Right lobe of liver (tissue), 6 donors: Measurements from ENCODE around the gene TTC39C. TPM values are rescaled to one million over a fixed set of nuclear protein-coding genes. Genes with fewer than 3 reads are reported as not detected.

ENCODE experiments used
- ATAC-seq, 4 donors: fragments of 200-7000 bp; cut with Tn5 transposase; one replicate each; pipeline ENCODE4 v1.9.1; 2020; ENCODE audit warnings: mild to moderate bottlenecking in 4 of 4, moderate library complexity in 4 of 4
- DNase-seq, 3 donors: peaks; one replicate each; pipeline ENCODE4 v3.0.0-alpha.2; 2020
- H3K27ac ChIP-seq, 3 donors: fragments of 200-600 bp; one replicate each; pipeline ENCODE4 v1.8.0; 2022
- H3K27me3 ChIP-seq, 2 donors: fragments of 200-600 bp; one replicate each; pipeline ENCODE4 v1.8.0; 2022
- H3K36me3 ChIP-seq, 4 donors: fragments of 200-600 bp; sonication (generic) in 1 of 4; one replicate each; pipeline versions ENCODE4 v1.5.1 to v1.8.0; 2017 to 2022; ENCODE audit warnings: control low read depth in 1 of 4
- H3K4me1 ChIP-seq, 4 donors: fragments of 200-600 bp; sonication (generic) in 1 of 4; one replicate each; pipeline versions ENCODE4 v1.5.1 to v1.8.0; 2017 to 2022; ENCODE audit warnings: control low read depth in 1 of 4
- H3K4me3 ChIP-seq, 3 donors: fragments of 200-600 bp; one replicate each; pipeline ENCODE4 v1.8.0; 2022
- H3K9me3 ChIP-seq, 4 donors: fragments of 200-600 bp; sonication (generic) in 1 of 4; one replicate each; pipeline versions ENCODE4 v1.5.1 to v1.8.0; 2017 to 2022; ENCODE audit warnings: control low read depth in 1 of 4
- CTCF ChIP-seq, 4 donors: fragments of 200-600 bp in 3 of 4; fragments of 450-650 bp in 1 of 4; IDR thresholded peaks; one replicate each; pipeline versions ENCODE4 v1.5.1 to v1.8.0; 2016 to 2022; ENCODE audit warnings: antibody characterized with exemption in 4 of 4, mild to moderate bottlenecking in 2 of 4
- POLR2A ChIP-seq: fragments of 450-650 bp; IDR thresholded peaks from one replicate; pipeline ENCODE4 v1.6.1; 2017; ENCODE audit warnings: antibody characterized with exemption, mild to moderate bottlenecking
- WGBS: methylation state at CpG from one replicate; pipeline ENCODE4 v1.1.6; 2018; ENCODE audit warnings: low coverage, low lambda C conversion rate; ENCODE audit not compliant: insufficient coverage; ENCODE audit errors: missing lambda C conversion rate; 5-methylcytosine and 5-hydroxymethylcytosine counted together
- intact Hi-C, 2 donors: fragments of 100-400 bp; cut with DNase I; formaldehyde crosslinking; loops; one replicate each; pipeline versions ENCODE4 v1.11.2 to v1.14.1; 2022
- total RNA-seq, 6 experiments: library from RNA; depleted of rRNA in 2 of 6; stranded (reverse); fragments of >200 nt in 2 of 6; fragmentation: NEBNext Ultra II Directional in 3 of 6; extraction: Animal tissue kit (Norgen Biotek cat#: 25700) in 3 of 6; gene quantifications; one replicate each; pipeline versions ENCODE4 v1.1.0 to v1.2.4, GENCODE V29; 2016 to 2023
- donor health status: DM: no; HTN: yes; CAD: no.
- donor health status: DM: no; HTN: no; CAD: no.
- donor health status: DM: no; HTN: no; CAD: no.
- donor health status: DM: no; HTN: yes; CAD: no.
- donor health status: DM: no; HTN: yes; CAD: no.

The TTC39C gene
- total RNA-seq, 6 experiments from 2014 or later, result 61.9 to 167 (median 84.4) TPM

- no peak for TF ChIP-seq CTCF (IDR thresholded peaks at IDR 0.05)
- Histone ChIP-seq H3K36me3 (no peaks in the 10 kb centered on the region), H3K27me3 (no peaks in the 10 kb centered on the region), H3K4me1 (peaks cover 0 to 16% (median 5%) of the 10 kb centered on the region in 4 donors), H3K4me3 (no peak overlapping the region), H3K9me3 (no peaks in the 10 kb centered on the region), H3K27ac (no peak overlapping the region)
- ATAC-seq (no peak), DNase-seq (no peak)
- intact Hi-C loops, result no loop called here
- WGBS, result 89% methylated on average over 4 of the region's 4 CpGs
Observed at GRCh38 chr18:23968638-23969604, 45.6 kb upstream of the TTC39C start.

- H3K4me1 ChIP-seq, result peaks cover 0 to 9% (median under 1%) of the 10 kb centered on the region in 4 donors
- H3K27me3 ChIP-seq, result no peaks in the 10 kb centered on the region
- ATAC-seq (no peak), DNase-seq (no peak)
- intact Hi-C loops, result no loop called here
- H3K9me3 ChIP-seq, result no peaks in the 10 kb centered on the region
- no peak overlapping the region for H3K4me3 ChIP-seq
- H3K27ac ChIP-seq, result no peak overlapping the region
- TF ChIP-seq CTCF (IDR thresholded peaks at IDR 0.05) (no peak), POLR2A (no peak)
- H3K36me3 ChIP-seq, result no peaks in the 10 kb centered on the region
- WGBS, result 89% methylated on average over 4 of the region's 6 CpGs
Observed at GRCh38 chr18:23969664-23970063, 44.9 kb upstream of the TTC39C start.

DNA sequence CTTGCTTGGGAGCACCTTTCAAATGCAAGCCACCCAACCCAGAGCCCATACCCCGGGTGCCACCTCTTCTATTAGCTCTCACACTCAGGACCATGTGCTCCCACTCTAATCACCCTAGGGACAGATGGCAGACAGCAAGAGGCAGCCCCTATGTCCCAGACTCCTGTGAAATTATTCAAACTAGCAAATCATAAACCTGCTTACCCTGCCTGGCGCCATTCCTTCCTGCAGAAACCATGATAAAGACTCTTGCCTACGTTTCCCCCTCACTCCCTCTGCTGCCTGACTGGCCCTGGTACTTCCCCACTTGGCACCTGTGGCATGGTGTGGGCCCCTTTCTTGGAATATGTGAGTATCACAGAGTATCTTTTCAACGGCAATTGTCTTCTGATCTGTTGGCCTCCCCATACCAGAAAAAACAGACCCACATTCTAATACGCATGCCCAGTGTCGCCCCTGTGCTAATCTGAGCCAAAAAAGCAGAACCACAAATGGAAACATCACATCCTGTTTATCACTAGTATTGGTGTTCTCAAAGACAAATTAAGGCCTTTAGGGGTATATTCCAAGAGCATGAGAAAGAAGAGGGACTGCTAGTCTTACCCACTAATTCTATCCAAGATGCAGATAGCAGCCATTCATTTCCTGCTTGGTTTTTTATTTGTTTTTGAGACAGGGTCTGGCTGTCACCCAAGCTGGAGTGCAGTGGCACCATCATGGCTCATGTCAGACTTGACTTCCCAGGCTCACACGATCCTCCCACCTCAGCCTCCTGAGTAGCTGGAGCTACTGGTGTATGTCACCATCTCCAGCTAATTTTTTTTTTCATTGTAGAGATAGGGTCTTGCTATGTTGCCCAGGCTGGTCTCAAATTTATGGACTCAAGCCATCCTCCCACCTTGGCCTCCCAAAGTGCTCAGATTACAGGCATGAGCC, 44.1 kb upstream of the TTC39C start:
- ATAC-seq, result no peak
- Histone ChIP-seq H3K27me3 (no peaks in the 10 kb centered on the region), H3K4me3 (no peak overlapping the region), H3K4me1 (peaks cover 0 to 2% (median 0%) of the 10 kb centered on the region in 4 donors), H3K36me3 (no peaks in the 10 kb centered on the region), H3K27ac (no peak overlapping the region), H3K9me3 (no peaks in the 10 kb centered on the region)
- TF ChIP-seq POLR2A, result no peak
- TF ChIP-seq CTCF (IDR thresholded peaks at IDR 0.05), result no peak
- WGBS, result 55% methylated on average over 5 of the region's 7 CpGs
- intact Hi-C loops, result no loop called here
- no peak for DNase-seq

- ATAC-seq, result no peak
- Histone ChIP-seq H3K27ac (no peak overlapping the region), H3K4me1 (no peaks in the 10 kb centered on the region), H3K36me3 (no peaks in the 10 kb centered on the region), H3K27me3 (no peaks in the 10 kb centered on the region), H3K4me3 (no peak overlapping the region), H3K9me3 (no peaks in the 10 kb centered on the region)
- 60% methylated on average over 4 of the region's 5 CpGs for WGBS
- no peak for TF ChIP-seq POLR2A
- no peak for TF ChIP-seq CTCF (IDR thresholded peaks at IDR 0.05)
- no peak for DNase-seq
- intact Hi-C loops, result no loop called here
Observed at GRCh38 chr18:23971097-23971440, 43.5 kb upstream of the TTC39C start.
